H54 (cell line): Measurements from ENCODE around the gene G2E3.
"Not testable (repeated sequence)": the region's sequence is repeated elsewhere in the genome, so short reads cannot be mapped to it uniquely, and the experiment has no call there.

Experiments
- DNase-seq: peaks from one replicate; pipeline ENCODE4 v3.0.0; 2011; ENCODE audit warnings: low spot score, mixed read lengths; ENCODE audit not compliant: insufficient read length
- FAIRE-seq: peaks from 3 replicates; lab custom pipeline; 2011; peaks lifted over from hg19 to GRCh38; lab: Jason Lieb, UNC
- POLR2A ChIP-seq: IDR thresholded peaks from 2 replicates; pipeline ENCODE4 v1.6.1; 2011; ENCODE audit warnings: low read depth, mild to moderate bottlenecking, low read length

Gene G2E3

GRCh38 chr14:30573966-30574365 is 15.0 kb downstream of the G2E3 start:
- TF ChIP-seq POLR2A: no peak
- no peak for FAIRE-seq
- no peak for DNase-seq

GRCh38 chr14:30574777-30575176 is 15.8 kb downstream of the G2E3 start:
- not testable (repeated sequence) for DNase-seq, FAIRE-seq

- not testable (repeated sequence) for FAIRE-seq, DNase-seq
These were observed 17.4 kb downstream of the G2E3 start for GRCh38 chr14:30576333-30576732.

DNA sequence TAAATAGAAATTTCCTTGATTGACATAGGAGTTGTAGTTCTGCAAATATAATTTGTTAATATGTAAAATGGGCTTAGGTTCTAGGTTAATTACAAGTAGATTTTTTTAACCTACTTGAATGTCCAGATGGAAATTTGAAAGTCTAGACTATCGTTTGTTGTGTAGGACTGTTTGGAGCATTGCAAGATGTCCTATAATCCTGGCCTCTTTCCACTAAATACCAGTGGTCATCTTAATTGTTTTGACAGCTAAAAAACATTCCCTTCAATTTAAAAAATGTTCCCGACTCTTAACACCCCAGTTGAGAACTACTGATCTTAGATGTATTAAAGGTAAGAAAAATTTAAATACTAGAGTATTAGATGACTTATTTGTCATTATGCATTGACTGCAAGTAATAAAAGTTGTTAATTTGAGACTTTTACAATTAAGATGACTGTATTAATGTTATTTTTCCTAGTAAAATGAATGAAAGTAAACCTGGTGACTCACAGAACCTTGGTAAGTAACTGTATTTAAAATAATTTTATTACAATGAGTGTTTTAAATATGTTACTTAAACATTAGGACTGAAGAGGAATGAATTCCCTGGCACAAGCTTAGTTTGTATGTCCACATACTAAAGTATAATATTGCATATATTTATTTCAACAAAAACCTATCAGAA is 21.8 kb downstream of the G2E3 start:
- FAIRE-seq (no peak), DNase-seq (no peak)
- TF ChIP-seq POLR2A: no peak

GRCh38 chr14:30581283-30581625 is 22.3 kb downstream of the G2E3 start:
- no peak for FAIRE-seq
- no peak for TF ChIP-seq POLR2A
- DNase-seq: no peak

GRCh38 chr14:30582376-30582775 is 23.4 kb downstream of the G2E3 start:
- TF ChIP-seq POLR2A: no peak
- FAIRE-seq: no peak
- DNase-seq: no peak

DNA sequence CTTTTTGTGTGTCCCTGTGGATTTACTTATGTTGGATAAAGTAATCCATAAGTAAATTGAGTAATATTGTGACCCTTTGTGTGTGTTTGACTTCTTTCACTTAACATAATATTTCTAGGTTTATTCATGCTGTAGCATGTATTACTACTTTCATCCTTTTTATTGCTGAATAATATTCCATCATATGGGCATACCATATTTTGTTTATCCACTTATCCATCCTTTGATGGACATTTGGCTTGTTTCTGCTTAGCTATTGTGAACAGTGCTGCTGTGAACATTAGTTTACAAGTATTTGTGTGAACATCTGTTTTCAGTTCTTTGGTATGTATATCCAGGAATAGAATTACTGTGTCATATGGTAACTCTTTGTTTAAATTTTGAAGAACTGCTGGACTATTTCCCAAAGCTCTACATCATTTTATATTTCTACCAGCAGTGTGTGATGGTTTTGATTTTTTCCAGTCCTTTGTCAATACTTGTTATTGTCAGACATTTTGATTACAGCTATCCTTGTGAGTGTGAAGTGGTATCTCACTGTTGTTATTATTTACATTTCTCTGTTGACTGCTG is 25.2 kb downstream of the G2E3 start:
- TF ChIP-seq POLR2A: no peak
- FAIRE-seq: no peak
- no peak for DNase-seq

GRCh38 chr14:30585204-30585603 is 26.2 kb downstream of the G2E3 start:
- no peak for TF ChIP-seq POLR2A
- DNase-seq (no peak), FAIRE-seq (no peak)

- no peak for TF ChIP-seq POLR2A
- DNase-seq (no peak), FAIRE-seq (no peak)
These were observed 28.2 kb downstream of the G2E3 start for GRCh38 chr14:30587141-30587540.

DNA sequence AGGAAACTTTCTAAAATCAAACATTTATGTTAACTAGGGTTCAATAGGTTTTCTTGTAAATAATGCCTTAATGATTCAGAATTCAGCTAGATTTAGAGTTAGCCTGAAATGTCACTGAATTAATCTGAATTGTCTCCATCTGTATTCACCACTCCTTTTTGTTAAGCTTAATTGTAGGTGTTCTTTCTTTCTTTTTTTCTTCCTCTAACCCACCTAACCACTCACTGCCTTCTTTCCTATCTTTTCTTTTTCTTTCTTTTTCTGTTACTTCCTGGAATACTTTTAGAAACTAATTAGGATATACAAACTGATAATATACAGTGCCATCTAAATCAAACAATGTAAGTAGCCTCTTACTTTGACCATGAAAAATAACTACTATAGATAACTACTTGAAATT is 29.9 kb downstream of the G2E3 start:
- DNase-seq (no peak), FAIRE-seq (no peak)
- TF ChIP-seq POLR2A: no peak

- FAIRE-seq (no peak), DNase-seq (no peak)
- no peak for TF ChIP-seq POLR2A
These were observed 38.0 kb downstream of the G2E3 start for GRCh38 chr14:30596935-30597334.

DNA sequence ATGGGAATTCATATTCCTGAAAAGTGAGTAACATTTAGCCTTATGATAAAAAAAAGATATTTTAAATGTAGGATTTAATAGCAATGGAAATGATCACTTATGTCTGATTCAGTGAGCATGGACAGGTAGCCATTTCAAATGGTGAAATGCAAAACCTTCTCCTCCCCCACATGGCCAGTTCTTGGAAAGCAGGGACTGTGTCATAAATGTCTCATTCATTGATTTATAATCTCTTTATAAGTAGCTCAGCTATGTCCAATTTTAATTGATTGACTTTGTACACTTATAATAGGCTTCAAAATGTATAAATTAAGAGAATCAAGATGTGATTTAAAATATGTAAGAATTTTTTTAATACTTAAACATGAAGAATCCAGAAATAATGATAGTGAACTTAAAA is 38.5 kb downstream of the G2E3 start:
- FAIRE-seq: no peak

DNA sequence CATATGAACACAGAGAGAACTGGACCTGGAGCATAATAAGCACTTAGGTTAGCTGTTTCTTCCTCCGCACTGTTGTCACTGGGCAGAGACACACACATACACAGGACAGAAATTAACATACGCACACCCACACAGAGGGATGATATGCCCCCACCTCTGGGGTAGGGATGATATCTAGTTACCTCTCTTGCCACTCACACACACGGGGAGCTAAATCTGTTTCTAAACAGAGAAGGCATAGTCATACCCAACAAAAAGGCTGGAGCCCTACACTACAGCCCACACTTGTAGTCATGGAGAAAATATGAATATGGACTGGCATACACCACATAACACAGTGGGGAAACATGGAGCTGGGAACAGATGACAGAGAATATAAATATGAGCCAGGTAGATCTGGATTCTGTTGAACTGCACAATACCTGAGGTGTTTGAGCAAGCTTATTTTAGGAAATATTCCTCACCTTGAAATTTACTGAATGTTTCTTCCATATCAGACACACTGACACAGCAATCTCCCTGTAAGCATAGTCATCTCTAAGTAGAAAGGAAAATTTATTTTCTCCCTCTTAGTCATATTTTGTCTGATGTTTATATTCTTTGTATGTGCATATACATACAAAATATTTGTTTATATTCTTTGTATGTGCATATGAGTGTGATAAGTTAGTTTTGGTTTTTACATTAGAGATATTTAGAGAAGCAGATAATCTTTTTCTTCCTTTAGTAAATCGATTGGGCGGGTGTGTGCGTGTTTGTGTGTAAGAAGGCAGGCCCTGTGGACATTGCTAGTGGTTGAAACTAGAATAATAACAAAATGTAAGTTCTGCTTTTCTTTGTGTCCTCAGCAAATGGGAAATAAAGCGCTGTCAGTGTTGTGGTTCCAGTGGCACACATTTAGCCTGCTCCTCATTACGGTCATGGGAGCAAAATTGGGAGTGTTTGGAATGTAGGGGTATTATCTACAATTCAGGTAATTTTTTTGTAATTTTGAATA is 42.3 kb downstream of the G2E3 start:
- DNase-seq: no peak
- no peak for FAIRE-seq
- TF ChIP-seq POLR2A: no peak

More for the DNA sequence above, 38.5 kb downstream of the G2E3 start:
- DNase-seq: no peak
- no peak for TF ChIP-seq POLR2A

DNA sequence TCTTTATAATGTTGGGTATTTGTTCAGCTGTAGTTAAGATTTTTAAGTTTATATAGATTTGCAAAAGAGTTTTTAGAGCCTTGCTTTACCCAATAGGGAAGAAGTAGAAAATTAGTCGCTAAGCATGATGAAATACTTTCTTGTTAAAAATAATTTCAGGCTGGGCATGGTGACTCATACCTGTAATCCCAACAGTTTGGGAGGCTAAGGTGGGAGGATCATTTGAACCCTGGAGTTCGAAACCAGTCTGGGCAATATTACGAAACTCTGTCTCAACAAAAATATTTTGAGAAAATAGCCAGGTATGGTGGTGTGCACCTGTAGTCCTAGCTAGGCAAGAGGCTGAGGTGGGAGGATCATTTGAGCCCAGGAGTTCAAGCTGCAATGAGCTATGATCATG is 44.4 kb downstream of the G2E3 start:
- DNase-seq (no peak), FAIRE-seq (no peak)
- TF ChIP-seq POLR2A: no peak

GRCh38 chr14:30604696-30605095 is 45.7 kb downstream of the G2E3 start:
- not testable (repeated sequence) for DNase-seq, FAIRE-seq
